ENCODE measurements around the gene ZNF99.

DNA sequence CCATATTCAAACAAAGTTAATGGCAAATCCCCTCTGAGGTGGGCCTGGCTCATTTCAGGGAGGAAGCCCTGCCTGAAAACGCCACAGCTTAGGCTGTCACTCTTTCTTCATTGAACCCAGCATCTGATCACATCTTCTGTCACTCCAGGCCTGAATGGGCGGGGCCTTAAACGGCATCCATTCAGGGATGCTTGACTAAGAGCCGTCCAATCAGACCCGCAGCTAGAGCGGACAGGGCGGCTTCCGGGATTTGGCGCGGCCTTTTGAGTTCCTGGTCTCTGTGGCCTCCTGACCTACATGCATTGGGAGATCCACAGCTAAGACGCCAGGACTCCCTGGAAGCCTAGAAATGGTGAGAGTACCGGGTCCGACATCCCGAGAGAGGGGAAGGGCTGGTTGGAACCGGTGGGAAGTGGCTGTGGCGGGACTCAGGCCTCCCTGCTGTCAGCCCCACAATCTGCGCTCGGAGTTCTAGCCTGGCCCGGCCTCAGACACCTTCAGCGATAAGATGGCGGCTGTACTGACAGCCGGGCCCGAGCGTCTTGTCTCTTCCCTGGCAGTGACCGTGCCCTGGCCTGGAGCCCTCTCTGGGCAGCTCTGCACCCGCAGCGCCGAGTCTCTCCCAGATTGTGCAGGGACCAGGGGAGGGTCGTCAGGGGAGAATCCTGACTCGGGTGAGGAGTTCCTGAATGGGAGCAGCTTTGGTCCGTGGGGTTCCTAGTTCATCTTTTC, 48.2 kb upstream of the ZNF99 start, which contains the start of gene ZNF723:
- TF ChIP-seq, protein P1, sequence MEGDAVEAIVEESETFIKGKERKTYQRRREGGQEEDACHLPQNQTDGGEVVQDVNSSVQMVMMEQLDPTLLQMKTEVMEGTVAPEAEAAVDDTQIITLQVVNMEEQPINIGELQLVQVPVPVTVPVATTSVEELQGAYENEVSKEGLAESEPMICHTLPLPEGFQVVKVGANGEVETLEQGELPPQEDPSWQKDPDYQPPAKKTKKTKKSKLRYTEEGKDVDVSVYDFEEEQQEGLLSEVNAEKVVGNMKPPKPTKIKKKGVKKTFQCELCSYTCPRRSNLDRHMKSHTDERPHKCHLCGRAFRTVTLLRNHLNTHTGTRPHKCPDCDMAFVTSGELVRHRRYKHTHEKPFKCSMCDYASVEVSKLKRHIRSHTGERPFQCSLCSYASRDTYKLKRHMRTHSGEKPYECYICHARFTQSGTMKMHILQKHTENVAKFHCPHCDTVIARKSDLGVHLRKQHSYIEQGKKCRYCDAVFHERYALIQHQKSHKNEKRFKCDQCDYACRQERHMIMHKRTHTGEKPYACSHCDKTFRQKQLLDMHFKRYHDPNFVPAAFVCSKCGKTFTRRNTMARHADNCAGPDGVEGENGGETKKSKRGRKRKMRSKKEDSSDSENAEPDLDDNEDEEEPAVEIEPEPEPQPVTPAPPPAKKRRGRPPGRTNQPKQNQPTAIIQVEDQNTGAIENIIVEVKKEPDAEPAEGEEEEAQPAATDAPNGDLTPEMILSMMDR (conservative IDR thresholded peaks at IDR 0.05; ENCODE audit: low read length), result no peak
- TF ChIP-seq EZH2phosphoT487 (IDR thresholded peaks at IDR 0.05; ENCODE audit: borderline replicate concordance), result no peak
